ENCODE data around the gene HSPB1.

The HSPB1 gene

DNA sequence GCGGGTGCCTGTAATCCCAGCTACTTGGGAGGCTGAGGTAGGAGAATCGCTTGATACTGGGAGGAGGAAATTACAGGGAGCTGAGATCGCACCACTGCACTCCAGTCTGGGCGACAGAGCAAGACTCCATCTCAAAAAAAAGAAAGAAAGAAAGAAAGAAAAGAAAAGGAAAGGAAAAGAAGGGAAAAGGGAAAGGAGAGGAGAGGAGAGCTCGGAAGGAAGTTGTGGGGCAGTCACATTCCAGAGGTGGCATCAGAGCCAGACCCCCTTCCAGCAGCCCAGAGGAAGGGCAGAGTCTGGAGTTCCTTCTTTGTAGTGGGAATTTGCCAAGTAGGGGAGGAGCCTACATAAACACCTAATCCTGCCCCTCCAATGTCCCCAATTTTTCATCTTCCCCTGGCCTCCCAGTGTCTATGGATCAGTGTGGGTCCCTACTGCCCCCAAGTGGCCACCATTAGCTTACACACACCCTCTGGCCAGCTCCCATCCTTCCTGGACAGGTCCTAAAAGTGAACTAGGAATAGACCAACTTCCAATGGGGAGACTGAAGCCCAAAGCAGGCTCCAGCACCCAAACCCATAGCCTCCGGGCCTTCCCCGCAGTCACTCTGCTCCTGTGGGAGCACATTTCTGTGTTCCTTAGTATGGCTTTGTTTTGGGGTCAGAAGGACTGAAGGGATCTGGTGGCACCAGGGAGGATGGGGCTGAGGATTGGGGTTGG is 39.6 kb upstream of the HSPB1 start (continued):
- no peak for TF ChIP-seq ZNF610 (tag by site-specific recombination; IDR thresholded peaks at IDR 0.05; ENCODE audit: borderline replicate concordance)
- TF ChIP-seq GLIS2 (tag by site-specific recombination; IDR thresholded peaks at IDR 0.05) = 0 out of 2 replicates have a peak, but pooled peaks have one; percentile 12
- TF ChIP-seq GLIS1 (tag by site-specific recombination; IDR thresholded peaks at IDR 0.05) = peak; percentile 62
- peak; percentile 71 for TF ChIP-seq ZNF654 (tag by site-specific recombination; IDR thresholded peaks at IDR 0.05; ENCODE audit: low read depth)
- no peak for TF ChIP-seq ZNF211 (tag by site-specific recombination; IDR thresholded peaks at IDR 0.05; ENCODE audit: low read depth)

DNA sequence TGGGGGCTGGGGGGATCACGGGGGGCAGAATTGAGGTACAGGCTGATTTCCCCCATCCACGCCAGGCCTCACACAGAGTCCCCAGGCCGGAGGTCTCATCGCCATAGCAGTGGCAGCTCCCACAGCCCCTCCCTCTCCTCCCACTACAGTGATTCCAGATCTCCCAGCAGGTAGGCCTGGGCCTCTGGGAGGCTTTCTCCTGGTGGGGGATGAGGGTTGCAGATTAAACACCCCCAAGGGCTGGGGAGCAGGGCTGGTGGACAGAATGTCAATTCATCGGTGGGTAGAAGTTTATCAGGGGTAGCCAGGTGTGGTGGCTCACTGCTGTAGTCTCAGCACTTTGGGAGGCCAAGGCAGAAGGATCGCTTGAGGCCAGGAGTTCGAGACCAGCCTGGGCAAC is 37.2 kb upstream of the HSPB1 start:
- H3K9me3 ChIP-seq (ENCODE audit: control insufficient read depth, insufficient read depth, low read depth, low read length) = no peaks in the 10 kb centered on the region
- POLR2A ChIA-PET = interaction anchor here (1.0 kb wide), 1 partner anchor 87 kb away, joined by 3 read pairs; no protein-coding TSS in a partner anchor
- no peaks in the 10 kb centered on the region for H3K4me1 ChIP-seq (ENCODE audit: control insufficient read depth, insufficient read depth, low read length)
- TF ChIP-seq ZNF670 (tag by site-specific recombination; IDR thresholded peaks at IDR 0.05; ENCODE audit: low read depth) (no peak), ZNF221 (tag by site-specific recombination; IDR thresholded peaks at IDR 0.05; ENCODE audit: borderline replicate concordance) (no peak), KLF10 (tag by site-specific recombination; IDR thresholded peaks at IDR 0.05) (no peak), GLIS2 (tag by site-specific recombination; IDR thresholded peaks at IDR 0.05) (peak; percentile 47; the same call in 1 of the 2 replicates), GLIS1 (tag by site-specific recombination; IDR thresholded peaks at IDR 0.05) (peak; percentile 91)
- no peaks in the 10 kb centered on the region for H3K36me3 ChIP-seq (ENCODE audit: control insufficient read depth in 2 of 2, insufficient read depth in 1 of 2, low read length in 2 of 2)
- H3K4me3 ChIP-seq (ENCODE audit: low read depth, low read length) = no peak overlapping the region
- CTCF ChIA-PET = interaction anchor here (0.8 to 4.3 kb wide), 2 partner anchors 14 to 87 kb away, joined by 3 to 50 read pairs; no protein-coding TSS in a partner anchor
- no peak overlapping the region for H3K27ac ChIP-seq (ENCODE audit: extremely low read depth, low read depth, low read length)

DNA sequence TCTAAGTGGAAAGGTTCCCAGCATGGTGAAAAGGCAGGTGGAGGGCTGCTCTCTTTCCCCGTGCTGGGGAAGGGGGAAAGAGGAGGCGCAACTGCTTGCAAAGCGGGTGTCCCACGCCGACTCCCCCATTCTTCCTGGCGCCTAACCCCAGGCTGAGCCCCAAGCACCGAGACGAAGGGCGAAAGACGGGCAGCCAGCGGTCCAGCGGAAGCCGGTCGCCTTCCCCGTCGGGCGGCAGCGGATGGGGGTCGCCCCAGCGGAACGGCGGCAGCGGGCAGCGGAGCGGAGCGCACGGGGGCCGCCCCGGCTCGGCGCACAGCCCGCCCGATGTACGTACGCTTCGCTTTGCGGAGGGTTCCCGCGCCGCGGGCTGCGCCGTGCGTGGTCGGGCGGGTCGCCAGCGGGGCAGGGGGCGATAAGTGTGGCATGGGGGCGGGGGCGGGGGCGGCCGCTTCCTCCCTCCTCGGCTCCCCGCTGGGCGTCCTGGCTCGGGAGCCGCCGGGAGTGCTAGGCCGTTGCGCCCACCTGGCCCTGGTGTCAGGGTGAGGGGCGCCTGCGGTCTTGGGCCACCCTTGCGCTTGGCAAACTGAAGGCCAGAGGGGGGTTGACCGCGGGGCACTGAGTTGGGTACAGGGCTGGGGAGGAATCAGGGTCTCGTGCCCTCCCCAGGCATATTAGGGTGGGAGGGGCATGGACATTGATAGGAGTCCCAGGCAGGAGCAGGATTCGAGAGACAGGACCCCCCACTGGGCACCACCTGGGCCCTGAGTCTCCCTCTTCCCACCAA is 35.2 kb upstream of the HSPB1 start:
- CTCF ChIA-PET = interaction anchor here (0.8 kb wide), 1 partner anchor 89 kb away, joined by 3 read pairs; no protein-coding TSS in a partner anchor
- H3K4me1 ChIP-seq (ENCODE audit: control insufficient read depth, insufficient read depth, low read length) = no peaks in the 10 kb centered on the region
- no peaks in the 10 kb centered on the region for H3K9me3 ChIP-seq (ENCODE audit: control insufficient read depth, insufficient read depth, low read depth, low read length)
- POLR2A ChIA-PET = no interaction called here
- peak overlapping the region; percentile 24; the same call in 1 of the 2 replicates for H3K27ac ChIP-seq (ENCODE audit: extremely low read depth, low read depth, low read length)
- peak overlapping the region; percentile 41 for H3K4me3 ChIP-seq (ENCODE audit: low read depth, low read length)
- no peaks in the 10 kb centered on the region for H3K36me3 ChIP-seq (ENCODE audit: control insufficient read depth in 2 of 2, insufficient read depth in 1 of 2, low read length in 2 of 2)
- TF ChIP-seq GLIS1 (tag by site-specific recombination; IDR thresholded peaks at IDR 0.05) = peak; percentile 68
- TF ChIP-seq, protein P1, sequence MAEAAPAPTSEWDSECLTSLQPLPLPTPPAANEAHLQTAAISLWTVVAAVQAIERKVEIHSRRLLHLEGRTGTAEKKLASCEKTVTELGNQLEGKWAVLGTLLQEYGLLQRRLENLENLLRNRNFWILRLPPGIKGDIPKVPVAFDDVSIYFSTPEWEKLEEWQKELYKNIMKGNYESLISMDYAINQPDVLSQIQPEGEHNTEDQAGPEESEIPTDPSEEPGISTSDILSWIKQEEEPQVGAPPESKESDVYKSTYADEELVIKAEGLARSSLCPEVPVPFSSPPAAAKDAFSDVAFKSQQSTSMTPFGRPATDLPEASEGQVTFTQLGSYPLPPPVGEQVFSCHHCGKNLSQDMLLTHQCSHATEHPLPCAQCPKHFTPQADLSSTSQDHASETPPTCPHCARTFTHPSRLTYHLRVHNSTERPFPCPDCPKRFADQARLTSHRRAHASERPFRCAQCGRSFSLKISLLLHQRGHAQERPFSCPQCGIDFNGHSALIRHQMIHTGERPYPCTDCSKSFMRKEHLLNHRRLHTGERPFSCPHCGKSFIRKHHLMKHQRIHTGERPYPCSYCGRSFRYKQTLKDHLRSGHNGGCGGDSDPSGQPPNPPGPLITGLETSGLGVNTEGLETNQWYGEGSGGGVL (tag by site-specific recombination; IDR thresholded peaks at IDR 0.05) = 0 out of 2 replicates have a peak, but pooled peaks have one; percentile 10
- no peak for TF ChIP-seq ZNF16 (tag by site-specific recombination; IDR thresholded peaks at IDR 0.05; ENCODE audit: low read depth)
- no peak for TF ChIP-seq ZNF311 (tag by site-specific recombination; IDR thresholded peaks at IDR 0.05; ENCODE audit: borderline replicate concordance)
- TF ChIP-seq GLIS2 (tag by site-specific recombination; IDR thresholded peaks at IDR 0.05) = peak; percentile 49; the same call in 1 of the 2 replicates
- peak; percentile 60 for TF ChIP-seq ZFHX2 (tag by site-specific recombination; conservative IDR thresholded peaks at IDR 0.05)
- TF ChIP-seq ZNF423 (tag by site-specific recombination; IDR thresholded peaks at IDR 0.05) = 0 out of 2 replicates have a peak, but pooled peaks have one; percentile 32
- no peak for TF ChIP-seq ZNF548 (tag by site-specific recombination; IDR thresholded peaks at IDR 0.05)
- TF ChIP-seq BCL11A (tag by site-specific recombination; IDR thresholded peaks at IDR 0.05; ENCODE audit: low read depth) = no peak
- TF ChIP-seq REPIN1 (tag by site-specific recombination; IDR thresholded peaks at IDR 0.05; ENCODE audit: low read depth) = no peak
- TF ChIP-seq, protein P2, sequence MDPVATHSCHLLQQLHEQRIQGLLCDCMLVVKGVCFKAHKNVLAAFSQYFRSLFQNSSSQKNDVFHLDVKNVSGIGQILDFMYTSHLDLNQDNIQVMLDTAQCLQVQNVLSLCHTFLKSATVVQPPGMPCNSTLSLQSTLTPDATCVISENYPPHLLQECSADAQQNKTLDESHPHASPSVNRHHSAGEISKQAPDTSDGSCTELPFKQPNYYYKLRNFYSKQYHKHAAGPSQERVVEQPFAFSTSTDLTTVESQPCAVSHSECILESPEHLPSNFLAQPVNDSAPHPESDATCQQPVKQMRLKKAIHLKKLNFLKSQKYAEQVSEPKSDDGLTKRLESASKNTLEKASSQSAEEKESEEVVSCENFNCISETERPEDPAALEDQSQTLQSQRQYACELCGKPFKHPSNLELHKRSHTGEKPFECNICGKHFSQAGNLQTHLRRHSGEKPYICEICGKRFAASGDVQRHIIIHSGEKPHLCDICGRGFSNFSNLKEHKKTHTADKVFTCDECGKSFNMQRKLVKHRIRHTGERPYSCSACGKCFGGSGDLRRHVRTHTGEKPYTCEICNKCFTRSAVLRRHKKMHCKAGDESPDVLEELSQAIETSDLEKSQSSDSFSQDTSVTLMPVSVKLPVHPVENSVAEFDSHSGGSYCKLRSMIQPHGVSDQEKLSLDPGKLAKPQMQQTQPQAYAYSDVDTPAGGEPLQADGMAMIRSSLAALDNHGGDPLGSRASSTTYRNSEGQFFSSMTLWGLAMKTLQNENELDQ (tag by site-specific recombination; IDR thresholded peaks at IDR 0.05; ENCODE audit: low read depth) = no peak
- TF ChIP-seq SP3 (tag by site-specific recombination; IDR thresholded peaks at IDR 0.05) = peak; percentile 45; the same call in 1 of the 2 replicates
- peak; percentile 54 for TF ChIP-seq ZIC2 (tag by site-specific recombination; IDR thresholded peaks at IDR 0.05)
- TF ChIP-seq MYNN (tag by site-specific recombination; IDR thresholded peaks at IDR 0.05; ENCODE audit: borderline replicate concordance) = no peak
- TF ChIP-seq, protein P3, sequence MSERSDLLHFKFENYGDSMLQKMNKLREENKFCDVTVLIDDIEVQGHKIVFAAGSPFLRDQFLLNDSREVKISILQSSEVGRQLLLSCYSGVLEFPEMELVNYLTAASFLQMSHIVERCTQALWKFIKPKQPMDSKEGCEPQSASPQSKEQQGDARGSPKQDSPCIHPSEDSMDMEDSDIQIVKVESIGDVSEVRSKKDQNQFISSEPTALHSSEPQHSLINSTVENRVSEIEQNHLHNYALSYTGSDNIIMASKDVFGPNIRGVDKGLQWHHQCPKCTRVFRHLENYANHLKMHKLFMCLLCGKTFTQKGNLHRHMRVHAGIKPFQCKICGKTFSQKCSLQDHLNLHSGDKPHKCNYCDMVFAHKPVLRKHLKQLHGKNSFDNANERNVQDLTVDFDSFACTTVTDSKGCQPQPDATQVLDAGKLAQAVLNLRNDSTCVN (tag by site-specific recombination; optimal IDR thresholded peaks at IDR 0.05) = peak; percentile 15
- TF ChIP-seq ZNF776 (tag by site-specific recombination; IDR thresholded peaks at IDR 0.05; ENCODE audit: borderline replicate concordance) = no peak
- no peak for TF ChIP-seq ZNF223 (tag by site-specific recombination; IDR thresholded peaks at IDR 0.05)
